Breast epithelium (tissue), 3 donors: Measurements from ENCODE around the gene CCDC12.

Experiments
- CTCF ChIP-seq, 3 donors: fragments of 450-650 bp; IDR thresholded peaks; one replicate each; pipeline ENCODE4 v1.5.1; 2016 to 2017; ENCODE audit warnings: antibody characterized with exemption in 3 of 3, mild to moderate bottlenecking in 3 of 3, moderate library complexity in 3 of 3
- POLR2A ChIP-seq: fragments of 450-650 bp; IDR thresholded peaks from one replicate; pipeline ENCODE4 v1.6.1; 2016; ENCODE audit warnings: antibody characterized with exemption, mild to moderate bottlenecking, moderate library complexity
- POLR2AphosphoS5 ChIP-seq, 3 donors: sonication (generic); formaldehyde crosslinking; IDR thresholded peaks; one replicate each; pipeline ENCODE4 v1.6.1; 2017; ENCODE audit warnings: antibody characterized with exemption in 3 of 3

DNA sequence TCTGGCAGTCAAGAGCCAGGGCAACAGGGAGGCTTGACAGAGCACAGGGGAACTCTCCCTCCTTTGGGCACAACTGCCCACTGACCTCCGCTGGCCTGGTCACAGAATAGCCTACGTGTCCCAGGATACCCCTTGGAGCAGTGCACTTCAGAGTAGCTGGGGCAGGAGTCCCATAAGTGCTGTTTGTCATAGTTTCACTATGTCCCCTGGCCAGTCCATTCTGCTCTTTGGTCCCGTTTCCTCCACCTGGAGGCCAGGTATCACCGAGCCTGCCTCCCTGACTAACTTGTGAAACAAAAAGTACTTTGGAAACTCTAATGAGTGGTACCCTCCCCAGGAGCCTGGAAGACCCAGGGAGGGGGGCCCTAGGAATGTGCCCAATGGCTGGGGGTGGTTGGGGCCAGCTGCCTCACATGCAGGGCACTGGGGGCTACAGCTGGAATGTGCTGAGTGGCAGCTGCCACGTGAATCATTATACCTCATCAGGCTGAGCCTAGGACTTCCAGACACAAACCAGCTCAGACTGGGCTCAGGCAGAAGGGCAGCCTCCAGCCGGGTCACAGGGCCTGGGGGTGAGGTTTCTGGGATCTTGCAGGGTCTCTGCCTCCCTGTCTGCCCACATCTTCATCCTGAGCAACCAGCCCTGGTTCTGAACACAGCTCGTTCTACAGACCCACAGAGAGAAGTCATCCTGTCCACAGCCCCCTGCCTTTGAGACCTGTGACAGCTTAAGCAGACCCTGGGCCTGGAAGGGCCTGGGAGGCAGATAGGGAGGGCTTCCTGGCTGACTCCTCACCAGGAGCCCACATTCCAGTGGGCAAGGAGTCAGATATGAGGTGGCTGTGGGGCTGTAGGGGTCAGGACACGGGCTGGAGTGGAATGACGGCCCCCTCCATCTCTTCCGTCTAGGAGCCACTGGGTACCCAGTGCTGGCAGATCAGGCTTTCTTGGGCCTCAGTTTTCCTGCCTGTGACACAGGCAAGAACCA, 99.9 kb downstream of the CCDC12 start:
- TF ChIP-seq CTCF (IDR thresholded peaks at IDR 0.05) (no peak), POLR2A (no peak), POLR2AphosphoS5 (IDR thresholded peaks at IDR 0.05) (no peak)
